ENCODE measurements around the gene VMP1.

The VMP1 gene

GRCh38 chr17:59683283-59683682, 24.2 kb upstream of the VMP1 start (continued):
- TF ChIP-seq ZNF148 (tag by site-specific recombination; IDR thresholded peaks at IDR 0.05; ENCODE audit: borderline replicate concordance) (no peak), ZNF571 (tag by site-specific recombination; IDR thresholded peaks at IDR 0.05) (no peak)

GRCh38 chr17:59684967-59685366, 22.5 kb upstream of the VMP1 start:
- no peak overlapping the region for H3K4me3 ChIP-seq (ENCODE audit: low read depth, low read length)
- CTCF ChIA-PET: interaction anchor here (0.6 kb wide), 2 partner anchors 10 to 1384 kb away, joined by 3 read pairs; no protein-coding TSS in a partner anchor
- H3K9me3 ChIP-seq (ENCODE audit: control insufficient read depth, insufficient read depth, low read depth, low read length): no peaks in the 10 kb centered on the region
- peaks cover 95 to 98% of the 10 kb centered on the region in 2 experiments for H3K36me3 ChIP-seq (ENCODE audit: control insufficient read depth in 2 of 2, insufficient read depth in 1 of 2, low read length in 2 of 2)
- TF ChIP-seq ZNF292 (tag by site-specific recombination; IDR thresholded peaks at IDR 0.05; ENCODE audit: borderline replicate concordance, low read depth) (no peak), ZBTB6 (tag by site-specific recombination; IDR thresholded peaks at IDR 0.05) (no peak), TSHZ1 (tag by site-specific recombination; IDR thresholded peaks at IDR 0.05; ENCODE audit: borderline replicate concordance) (no peak), ZNF701 (tag by site-specific recombination; IDR thresholded peaks at IDR 0.05) (no peak), ZBTB7A (tag by site-specific recombination; IDR thresholded peaks at IDR 0.05; ENCODE audit: low read depth) (no peak), ZNF776 (tag by site-specific recombination; IDR thresholded peaks at IDR 0.05; ENCODE audit: borderline replicate concordance) (no peak), ZNF792 (tag by site-specific recombination; IDR thresholded peaks at IDR 0.05) (no peak), ZNF211 (tag by site-specific recombination; IDR thresholded peaks at IDR 0.05; ENCODE audit: low read depth) (no peak), ZNF19 (tag by site-specific recombination; IDR thresholded peaks at IDR 0.05; ENCODE audit: low read depth) (no peak), PRDM4 (tag by site-specific recombination; IDR thresholded peaks at IDR 0.05) (no peak), MEIS1 (CRISPR knock-in tag; IDR thresholded peaks at IDR 0.05; ENCODE audit: borderline replicate concordance) (no peak)
- no peaks in the 10 kb centered on the region for H3K4me1 ChIP-seq (ENCODE audit: control insufficient read depth, insufficient read depth, low read length)
- H3K27ac ChIP-seq (ENCODE audit: extremely low read depth, low read depth, low read length): no peak overlapping the region
- POLR2A ChIA-PET: no interaction called here

- POLR2A ChIA-PET: interaction anchor here (0.7 kb wide), 2 partner anchors 12 to 17 kb away, joined by 4 to 5 read pairs; no protein-coding TSS in a partner anchor
- H3K36me3 ChIP-seq (ENCODE audit: control insufficient read depth in 2 of 2, insufficient read depth in 1 of 2, low read length in 2 of 2): peaks cover 91 to 98% of the 10 kb centered on the region in 2 experiments
- CTCF ChIA-PET: interaction anchor here (0.7 to 1.7 kb wide), 5 partner anchors 13 to 272 kb away, joined by 3 to 5 read pairs (median 4); no protein-coding TSS in a partner anchor
These were observed 19.4 kb upstream of the VMP1 start for GRCh38 chr17:59688008-59688407.

More at GRCh38 chr17:59688008-59688407, 19.4 kb upstream of the VMP1 start:
- Histone ChIP-seq H3K4me3 (ENCODE audit: low read depth, low read length) (no peak overlapping the region), H3K4me1 (ENCODE audit: control insufficient read depth, insufficient read depth, low read length) (no peaks in the 10 kb centered on the region), H3K27ac (ENCODE audit: extremely low read depth, low read depth, low read length) (no peak overlapping the region), H3K9me3 (ENCODE audit: control insufficient read depth, insufficient read depth, low read depth, low read length) (no peaks in the 10 kb centered on the region)
- TF ChIP-seq PRDM4 (tag by site-specific recombination; IDR thresholded peaks at IDR 0.05) (peak; percentile 91), ZNF280D (tag by site-specific recombination; IDR thresholded peaks at IDR 0.05) (no peak), SETDB1 (IDR thresholded peaks at IDR 0.05; ENCODE audit: insufficient read length, low read length) (no peak), YY2 (tag by site-specific recombination; IDR thresholded peaks at IDR 0.05) (no peak), ZBTB20 (tag by site-specific recombination; IDR thresholded peaks at IDR 0.05) (no peak)
